Dendritic cell treated with granulocyte-macrophage colony-stimulating factor and Interleukin-4, amounts not matched to agents 40 ng/mL and 50 ng/mL, for 4 days (primary cell): ENCODE measurements around the gene FAM149B1.

ENCODE experiments used
- H3K27ac Mint-ChIP-seq: one replicate; pipeline ENCODE4 v1.8.0; 2022; ENCODE audit warnings: mild to moderate bottlenecking, mixed read lengths
- H3K27me3 Mint-ChIP-seq: one replicate; pipeline ENCODE4 v1.8.0; 2022; ENCODE audit warnings: mild to moderate bottlenecking, mixed read lengths
- H3K36me3 Mint-ChIP-seq: one replicate; pipeline ENCODE4 v1.8.0; 2022; ENCODE audit warnings: low read depth, mixed read lengths
- H3K4me1 Mint-ChIP-seq: one replicate; pipeline ENCODE4 v1.8.0; 2022; ENCODE audit warnings: low read depth, mixed read lengths
- H3K4me3 Mint-ChIP-seq: one replicate; pipeline ENCODE4 v1.8.0; 2022; ENCODE audit warnings: mild to moderate bottlenecking, moderate library complexity, mixed read lengths
- H3K9me3 Mint-ChIP-seq: one replicate; pipeline ENCODE4 v1.8.0; 2022; ENCODE audit warnings: mixed read lengths
- intact Hi-C: fragments of 100-400 bp; cut with micrococcal nuclease; formaldehyde crosslinking; loops from one replicate; pipeline ENCODE4 v1.15.0; 2022

The FAM149B1 gene

GRCh38 chr10:73228247-73228646 lies 60.3 kb downstream of the FAM149B1 start:
- peaks cover 37% of the 10 kb centered on the region for H3K36me3 Mint-ChIP-seq

GRCh38 chr10:73229567-73229966 lies 61.6 kb downstream of the FAM149B1 start:
- H3K36me3 Mint-ChIP-seq = peaks cover 49% of the 10 kb centered on the region
- peak overlapping the region; percentile 6 for H3K4me3 Mint-ChIP-seq
- H3K27ac Mint-ChIP-seq = peak overlapping the region; percentile 31
- H3K9me3 Mint-ChIP-seq = no peaks in the 10 kb centered on the region
- intact Hi-C loops = loop anchor here (10.0 kb wide), 1 partner anchor 395 kb away; no protein-coding TSS in a partner anchor
- peaks cover 32% of the 10 kb centered on the region for H3K4me1 Mint-ChIP-seq
- no peaks in the 10 kb centered on the region for H3K27me3 Mint-ChIP-seq

More at GRCh38 chr10:73228247-73228646, 60.3 kb downstream of the FAM149B1 start:
- intact Hi-C loops = loop anchor here (10.0 kb wide), 1 partner anchor 397 kb away; no protein-coding TSS in a partner anchor
- Mint-ChIP-seq H3K27me3 (no peaks in the 10 kb centered on the region), H3K4me3 (no peak overlapping the region), H3K4me1 (peaks cover 32% of the 10 kb centered on the region), H3K27ac (peak overlapping the region; percentile 31), H3K9me3 (no peaks in the 10 kb centered on the region)

- Mint-ChIP-seq H3K4me1 (peaks cover 30% of the 10 kb centered on the region), H3K9me3 (no peaks in the 10 kb centered on the region), H3K27ac (no peak overlapping the region), H3K4me3 (no peak overlapping the region), H3K36me3 (peaks cover 77% of the 10 kb centered on the region), H3K27me3 (no peaks in the 10 kb centered on the region)
- intact Hi-C loops = no loop called here
Measured at GRCh38 chr10:73232887-73233286, 65.0 kb downstream of the FAM149B1 start.

GRCh38 chr10:73233883-73234282 lies 66.0 kb downstream of the FAM149B1 start:
- H3K9me3 Mint-ChIP-seq = no peaks in the 10 kb centered on the region
- peaks cover 20% of the 10 kb centered on the region for H3K4me1 Mint-ChIP-seq
- no peaks in the 10 kb centered on the region for H3K27me3 Mint-ChIP-seq
- intact Hi-C loops = no loop called here
- peaks cover 69% of the 10 kb centered on the region for H3K36me3 Mint-ChIP-seq
- no peak overlapping the region for H3K27ac Mint-ChIP-seq
- H3K4me3 Mint-ChIP-seq = no peak overlapping the region

GRCh38 chr10:73234695-73235094 lies 66.8 kb downstream of the FAM149B1 start:
- peaks cover 71% of the 10 kb centered on the region for H3K36me3 Mint-ChIP-seq
- no peak overlapping the region for H3K4me3 Mint-ChIP-seq
- H3K27me3 Mint-ChIP-seq = no peaks in the 10 kb centered on the region
- H3K9me3 Mint-ChIP-seq = no peaks in the 10 kb centered on the region
- H3K27ac Mint-ChIP-seq = no peak overlapping the region
- peaks cover 12% of the 10 kb centered on the region for H3K4me1 Mint-ChIP-seq
- intact Hi-C loops = no loop called here

GRCh38 chr10:73238990-73239566 lies 71.2 kb downstream of the FAM149B1 start:
- Mint-ChIP-seq H3K36me3 (peaks cover 73% of the 10 kb centered on the region), H3K4me1 (peaks cover 2% of the 10 kb centered on the region), H3K27ac (no peak overlapping the region), H3K9me3 (no peaks in the 10 kb centered on the region), H3K4me3 (no peak overlapping the region), H3K27me3 (no peaks in the 10 kb centered on the region)
- intact Hi-C loops = no loop called here

GRCh38 chr10:73239908-73240307 lies 72.0 kb downstream of the FAM149B1 start:
- H3K36me3 Mint-ChIP-seq = peaks cover 67% of the 10 kb centered on the region
- H3K27ac Mint-ChIP-seq = no peak overlapping the region
- no peaks in the 10 kb centered on the region for H3K27me3 Mint-ChIP-seq
- H3K4me3 Mint-ChIP-seq = no peak overlapping the region
- intact Hi-C loops = loop anchor here (10.0 kb wide), 1 partner anchor 255 kb away; the partner anchor contains the start of gene PPP3CB
- H3K9me3 Mint-ChIP-seq = no peaks in the 10 kb centered on the region
- peaks cover 11% of the 10 kb centered on the region for H3K4me1 Mint-ChIP-seq

GRCh38 chr10:73244866-73245477 lies 77.1 kb downstream of the FAM149B1 start:
- H3K4me1 Mint-ChIP-seq = peaks cover 38% of the 10 kb centered on the region
- no peaks in the 10 kb centered on the region for H3K9me3 Mint-ChIP-seq
- intact Hi-C loops = loop anchor here (10.0 kb wide), 1 partner anchor 250 kb away; the partner anchor contains the start of gene PPP3CB
- no peak overlapping the region for H3K27ac Mint-ChIP-seq
- peaks cover 52% of the 10 kb centered on the region for H3K36me3 Mint-ChIP-seq
- no peak overlapping the region for H3K4me3 Mint-ChIP-seq
- H3K27me3 Mint-ChIP-seq = no peaks in the 10 kb centered on the region

GRCh38 chr10:73246322-73246645 lies 78.4 kb downstream of the FAM149B1 start:
- intact Hi-C loops = loop anchor here (2.0 to 10.0 kb wide), 2 partner anchors 167 to 249 kb away; partner anchors contain the start of gene PPP3CB
- H3K27me3 Mint-ChIP-seq = no peaks in the 10 kb centered on the region
- no peaks in the 10 kb centered on the region for H3K9me3 Mint-ChIP-seq
- peaks cover 52% of the 10 kb centered on the region for H3K36me3 Mint-ChIP-seq
- peak overlapping the region; percentile 88 for H3K4me3 Mint-ChIP-seq
- H3K27ac Mint-ChIP-seq = peak overlapping the region; percentile 89
- peaks cover 49% of the 10 kb centered on the region for H3K4me1 Mint-ChIP-seq

GRCh38 chr10:73246646-73247508 lies 79.0 kb downstream of the FAM149B1 start, which contains the start of gene DNAJC9:
Gene DNAJC9 (minus strand): TSS chr10:73247255. CDS start chr10:73247189, 66 bp downstream.
- Mint-ChIP-seq H3K4me3 (peak within 1 kb of the TSS; percentile 88), H3K9me3 (no peaks in the 10 kb centered on the region), H3K27me3 (no peaks in the 10 kb centered on the region), H3K27ac (peak within 1 kb of the TSS; percentile 89), H3K36me3 (peaks cover 53% of the 10 kb centered on the region), H3K4me1 (peaks cover 53% of the 10 kb centered on the region)
- intact Hi-C loops = loop anchor here (2.0 to 10.0 kb wide), 2 partner anchors 166 to 248 kb away; partner anchors contain the start of gene PPP3CB

- Mint-ChIP-seq H3K27me3 (no peaks in the 10 kb centered on the region), H3K9me3 (no peaks in the 10 kb centered on the region), H3K36me3 (peaks cover 55% of the 10 kb centered on the region), H3K27ac (peak overlapping the region; percentile 89), H3K4me3 (peak overlapping the region; percentile 88), H3K4me1 (peaks cover 55% of the 10 kb centered on the region)
- intact Hi-C loops = loop anchor here (2.0 to 10.0 kb wide), 2 partner anchors 165 to 247 kb away; partner anchors contain the start of gene PPP3CB
Measured at GRCh38 chr10:73247509-73248258, 79.8 kb downstream of the FAM149B1 start.

- no peak overlapping the region for H3K4me3 Mint-ChIP-seq
- H3K4me1 Mint-ChIP-seq = peaks cover 55% of the 10 kb centered on the region
- peaks cover 52% of the 10 kb centered on the region for H3K36me3 Mint-ChIP-seq
- intact Hi-C loops = loop anchor here (10.0 kb wide), 1 partner anchor 247 kb away; the partner anchor contains the start of gene PPP3CB
- H3K27me3 Mint-ChIP-seq = no peaks in the 10 kb centered on the region
- H3K9me3 Mint-ChIP-seq = no peaks in the 10 kb centered on the region
- peak overlapping the region; percentile 89 for H3K27ac Mint-ChIP-seq
Measured at GRCh38 chr10:73248259-73248724, 80.4 kb downstream of the FAM149B1 start.
